OCI-LY3 (cell line): ENCODE data around the gene KDM2A.

Experiments
- H2AFZ ChIP-seq: fragments of 200-600, 300-600 bp; shearing (Covaris generic); 2 replicates; pipeline ENCODE4 v1.6.0; 2014; ENCODE audit warnings: antibody characterized with exemption, low read depth, low read length
- H3K27ac ChIP-seq: fragments of 200-600, 300-600 bp; sonication (generic); 2 replicates; pipeline ENCODE4 v1.5.1; 2014; ENCODE audit warnings: mild to moderate bottlenecking, low read length, moderate library complexity, mixed read lengths
- H3K27me3 ChIP-seq: fragments of 200-600, 300-600 bp; sonication (generic); 2 replicates; pipeline ENCODE4 v1.6.1; 2014; ENCODE audit warnings: low read depth, low read length, mixed read lengths
- H3K36me3 ChIP-seq: fragments of 200-600, 300-600 bp; sonication (generic); replicated peaks from 2 replicates; pipeline ENCODE3; 2014; ENCODE audit warnings: low read depth, low read length, mixed read lengths
- H3K4me1 ChIP-seq: fragments of 300-600, 200-600 bp; sonication (generic); 2 replicates; pipeline ENCODE4 v1.6.1; 2014; ENCODE audit warnings: low read length, mixed read lengths
- H3K4me2 ChIP-seq: fragments of 200-600, 300-600 bp; sonication (generic); 2 replicates; pipeline ENCODE4 v1.6.1; 2014; ENCODE audit warnings: low read length, mixed read lengths
- H3K4me3 ChIP-seq: fragments of 300-600, 200-600 bp; sonication (generic); 2 replicates; pipeline ENCODE4 v1.5.1; 2014; ENCODE audit warnings: antibody characterized with exemption, mild to moderate bottlenecking, low read length, moderate library complexity
- H3K79me2 ChIP-seq: fragments of 300-600, 200-600 bp; shearing (Covaris generic); 2 replicates; pipeline ENCODE4 v1.6.1; 2014; ENCODE audit warnings: mild to moderate bottlenecking, low read length, mixed read lengths
- H3K9ac ChIP-seq: fragments of 300-600, 200-600 bp; shearing (Covaris generic); 2 replicates; pipeline ENCODE4 v1.6.0; 2014; ENCODE audit warnings: mild to moderate bottlenecking, low read length, moderate library complexity
- H3K9me3 ChIP-seq: fragments of 200-600, 300-600 bp; shearing (Covaris generic); 2 replicates; pipeline ENCODE4 v1.6.1; 2014; ENCODE audit warnings: low read length, mixed read lengths; ENCODE audit not compliant: insufficient read depth
- H4K20me1 ChIP-seq: fragments of 200-600, 300-600 bp; sonication (generic); 2 replicates; pipeline ENCODE4 v1.6.1; 2016; ENCODE audit warnings: low read length, mixed read lengths; ENCODE audit not compliant: insufficient read depth
- CTCF ChIP-seq: fragments of 200-600, 300-600 bp; sonication (generic); IDR thresholded peaks from 2 replicates; pipeline ENCODE4 v1.5.1; 2014; ENCODE audit warnings: antibody characterized with exemption, low read length, low read depth
- EZH2phosphoT487 ChIP-seq: fragments of 200-600 bp; shearing (Covaris generic); IDR thresholded peaks from 2 replicates; pipeline ENCODE4 v1.6.1; 2018; ENCODE audit warnings: antibody characterized with exemption, mixed run types, low read depth

Gene KDM2A

GRCh38 chr11:67271541-67272284 is 152.7 kb downstream of the KDM2A start:
- H3K36me3 ChIP-seq = peaks cover 46% of the 10 kb centered on the region
- peaks cover 63% of the 10 kb centered on the region for H3K4me1 ChIP-seq
- H3K27ac ChIP-seq = peak overlapping the region; percentile 4; the same call in 1 of the 2 replicates
- H4K20me1 ChIP-seq = peaks cover 59% of the 10 kb centered on the region
- no peak overlapping the region for H2AFZ ChIP-seq
- TF ChIP-seq CTCF (no peak), EZH2phosphoT487 (no peak)
- no peak overlapping the region; the same call in 1 of the 2 replicates for H3K9ac ChIP-seq
- no peaks in the 10 kb centered on the region for H3K27me3 ChIP-seq
- H3K79me2 ChIP-seq = peaks cover 99% of the 10 kb centered on the region
- H3K4me3 ChIP-seq = no peak overlapping the region
- H3K4me2 ChIP-seq = peak overlapping the region; percentile 21
- no peaks in the 10 kb centered on the region for H3K9me3 ChIP-seq

GRCh38 chr11:67272327-67273259 is 153.5 kb downstream of the KDM2A start:
- Histone ChIP-seq H3K4me2 (peak overlapping the region; percentile 21; the same call in 1 of the 2 replicates), H3K27me3 (no peaks in the 10 kb centered on the region), H3K36me3 (peaks cover 42% of the 10 kb centered on the region), H4K20me1 (peaks cover 59% of the 10 kb centered on the region), H3K4me3 (no peak overlapping the region), H2AFZ (no peak overlapping the region), H3K79me2 (peaks cover 96% of the 10 kb centered on the region), H3K4me1 (peaks cover 68% of the 10 kb centered on the region), H3K27ac (peak overlapping the region; percentile 4; the same call in 1 of the 2 replicates), H3K9ac (no peak overlapping the region), H3K9me3 (no peaks in the 10 kb centered on the region)
- no peak for TF ChIP-seq EZH2phosphoT487
- TF ChIP-seq CTCF = no peak

- Histone ChIP-seq H3K4me2 (no peak overlapping the region), H3K27me3 (no peaks in the 10 kb centered on the region), H3K36me3 (peaks cover 42% of the 10 kb centered on the region), H3K4me3 (no peak overlapping the region), H3K9ac (no peak overlapping the region), H3K9me3 (no peaks in the 10 kb centered on the region), H3K4me1 (peaks cover 70% of the 10 kb centered on the region), H3K79me2 (peaks cover 98% of the 10 kb centered on the region), H2AFZ (no peak overlapping the region), H4K20me1 (peaks cover 58% of the 10 kb centered on the region), H3K27ac (no peak overlapping the region)
- TF ChIP-seq CTCF (no peak), EZH2phosphoT487 (no peak)
Observed at GRCh38 chr11:67273260-67273990, 154.4 kb downstream of the KDM2A start.
